GM12801 (cell line): ENCODE results near the gene TBXAS1.

Source experiments
- CTCF ChIP-seq: IDR thresholded peaks from one replicate; pipeline ENCODE4 v1.5.1; 2011; ENCODE audit warnings: control low read depth; ENCODE audit not compliant: insufficient read length; ENCODE audit errors: extremely low read depth

The TBXAS1 gene

GRCh38 chr7:140019172-140019571 lies 190.1 kb downstream of the TBXAS1 start:
- no peak for TF ChIP-seq CTCF

- no peak for TF ChIP-seq CTCF
These were observed 190.5 kb downstream of the TBXAS1 start for GRCh38 chr7:140019606-140020005.

GRCh38 chr7:140021603-140022002 lies 192.5 kb downstream of the TBXAS1 start:
- no peak for TF ChIP-seq CTCF

- TF ChIP-seq CTCF, result no peak
These were observed 193.6 kb downstream of the TBXAS1 start for GRCh38 chr7:140022582-140023211.

- no peak for TF ChIP-seq CTCF
These were observed 194.7 kb downstream of the TBXAS1 start for GRCh38 chr7:140023728-140024127.

- no peak for TF ChIP-seq CTCF
These were observed 195.5 kb downstream of the TBXAS1 start for GRCh38 chr7:140024585-140024984.

- no peak for TF ChIP-seq CTCF
These were observed 196.2 kb downstream of the TBXAS1 start for GRCh38 chr7:140025241-140025640.
